Stimulated activated memory B cell treated with anti-CD40 and anti-IgM and Interleukin-4, amounts not matched to agents 10 μg/mL and 1 μg/mL and 100 μg/mL, for 72 hours (primary cell): ENCODE data around the gene PHIP.

ENCODE experiments used
- ATAC-seq: fragments of 150-1000 bp; cut with Tn5 transposase; 2 replicates; pipeline ENCODE4 v1.10.0; 2021
- H3K27ac Mint-ChIP-seq: one replicate; pipeline ENCODE4 v1.8.0; 2022; ENCODE audit warnings: mild to moderate bottlenecking, mixed read lengths
- H3K27me3 Mint-ChIP-seq: one replicate; pipeline ENCODE4 v1.8.0; 2022; ENCODE audit warnings: mixed read lengths
- H3K36me3 Mint-ChIP-seq: one replicate; pipeline ENCODE4 v1.8.0; 2022; ENCODE audit warnings: mixed read lengths
- H3K4me1 Mint-ChIP-seq: one replicate; pipeline ENCODE4 v1.8.0; 2022; ENCODE audit warnings: mixed read lengths
- H3K4me3 Mint-ChIP-seq: one replicate; pipeline ENCODE4 v1.8.0; 2022; ENCODE audit warnings: mild to moderate bottlenecking, moderate library complexity, mixed read lengths
- H3K9me3 Mint-ChIP-seq: one replicate; pipeline ENCODE4 v1.8.0; 2022; ENCODE audit warnings: mixed read lengths

The PHIP gene

DNA sequence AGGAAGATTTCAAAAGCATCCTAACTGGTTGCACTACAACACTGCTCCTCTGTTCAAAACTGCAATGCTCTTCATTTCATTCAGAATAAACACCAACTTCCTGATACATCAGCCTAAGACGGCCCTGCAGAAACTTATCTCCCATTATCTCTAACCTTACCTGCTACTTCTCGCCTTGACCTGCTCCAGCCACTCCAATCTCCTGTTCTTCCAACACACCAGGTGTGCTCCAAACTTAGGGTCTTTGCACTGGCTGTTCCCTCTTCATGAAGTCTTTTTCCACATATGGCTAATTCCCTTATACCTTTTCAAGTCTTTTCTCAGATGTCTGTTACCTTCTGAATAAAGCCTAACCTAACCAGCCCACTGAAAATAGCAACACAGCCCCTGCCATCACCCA, 32.1 kb downstream of the PHIP start:
- no peak for ATAC-seq
- H3K4me3 Mint-ChIP-seq, result no peak overlapping the region
- H3K4me1 Mint-ChIP-seq, result peaks cover 20% of the 10 kb centered on the region
- peaks cover 32% of the 10 kb centered on the region for H3K36me3 Mint-ChIP-seq
- no peaks in the 10 kb centered on the region for H3K27me3 Mint-ChIP-seq
- peak overlapping the region; percentile 26 for H3K27ac Mint-ChIP-seq
- H3K9me3 Mint-ChIP-seq, result no peaks in the 10 kb centered on the region

DNA sequence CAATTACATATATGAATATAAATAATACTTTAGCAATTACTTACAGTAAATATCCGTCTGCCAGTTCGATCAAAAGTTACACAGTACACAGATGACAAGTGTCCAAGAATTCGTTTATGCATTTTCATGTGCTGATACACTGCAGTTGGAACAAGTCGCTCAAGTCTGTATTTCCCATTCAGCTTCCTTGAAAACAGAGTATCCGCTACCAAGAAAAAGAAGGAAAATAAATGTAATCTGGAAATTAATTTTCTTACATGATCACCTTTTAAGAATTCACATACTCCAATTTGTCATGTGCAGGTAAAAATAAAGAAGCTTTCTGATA, 35.3 kb downstream of the PHIP start:
- H3K4me3 Mint-ChIP-seq, result no peak overlapping the region
- H3K27me3 Mint-ChIP-seq, result no peaks in the 10 kb centered on the region
- no peaks in the 10 kb centered on the region for H3K9me3 Mint-ChIP-seq
- H3K4me1 Mint-ChIP-seq, result peaks cover 29% of the 10 kb centered on the region
- H3K36me3 Mint-ChIP-seq, result peaks cover 33% of the 10 kb centered on the region
- no peak overlapping the region for H3K27ac Mint-ChIP-seq
- no peak for ATAC-seq

DNA sequence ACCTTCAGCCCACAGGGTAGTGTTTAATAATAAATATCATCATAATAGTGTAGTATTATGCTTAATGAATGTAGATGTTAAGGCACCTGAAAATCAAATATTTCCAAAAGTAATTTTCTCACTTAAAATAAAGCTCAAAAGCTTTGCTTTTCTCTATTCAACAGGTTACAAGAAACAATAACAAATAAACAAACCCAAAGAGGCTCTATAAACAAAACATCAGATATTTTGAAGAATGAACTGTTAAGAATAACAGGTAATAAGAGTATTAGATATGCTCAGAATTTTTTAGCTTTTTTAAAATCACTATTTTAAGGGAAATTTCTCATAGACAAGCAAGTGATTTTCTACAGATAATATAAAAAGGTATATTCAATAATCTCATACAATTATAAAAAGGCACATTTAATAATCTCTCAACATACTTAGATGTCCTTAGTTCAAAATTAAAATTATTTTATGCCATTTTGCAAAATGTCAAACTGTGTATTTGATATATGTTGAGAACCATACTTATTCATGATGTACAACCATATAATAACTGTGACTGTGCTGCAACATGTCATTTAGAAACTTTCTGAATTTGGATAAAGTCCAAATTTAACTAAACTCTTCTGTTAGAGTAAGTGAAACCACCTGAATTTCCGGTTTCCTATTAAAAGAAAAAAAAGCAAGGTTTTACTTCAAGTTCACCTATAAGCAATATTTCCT, 35.8 kb downstream of the PHIP start:
- H3K4me1 Mint-ChIP-seq, result peaks cover 29% of the 10 kb centered on the region
- H3K36me3 Mint-ChIP-seq, result peaks cover 37% of the 10 kb centered on the region
- H3K9me3 Mint-ChIP-seq, result no peaks in the 10 kb centered on the region
- no peak overlapping the region for H3K4me3 Mint-ChIP-seq
- no peak for ATAC-seq
- H3K27me3 Mint-ChIP-seq, result no peaks in the 10 kb centered on the region
- H3K27ac Mint-ChIP-seq, result no peak overlapping the region

DNA sequence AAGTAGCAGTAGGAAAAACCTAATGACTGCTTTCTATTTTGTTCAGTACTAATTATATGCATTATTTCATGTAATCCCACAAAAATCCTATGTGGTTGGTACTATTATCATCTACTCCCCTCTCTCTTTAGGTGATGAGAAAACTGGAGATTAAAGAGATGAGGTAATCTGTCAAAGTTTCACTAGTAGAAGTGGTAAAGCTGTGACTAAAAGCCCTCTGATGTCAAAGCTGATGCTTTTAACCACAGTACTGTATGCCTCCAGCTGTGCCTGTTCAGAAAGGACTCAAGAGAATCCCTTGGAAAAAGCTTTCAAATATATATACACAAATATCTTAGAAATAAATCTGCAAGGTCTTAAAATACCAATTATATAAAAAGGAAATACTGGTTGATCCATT, 38.0 kb downstream of the PHIP start:
- ATAC-seq, result no peak
- H3K4me1 Mint-ChIP-seq, result peaks cover 36% of the 10 kb centered on the region
- H3K9me3 Mint-ChIP-seq, result no peaks in the 10 kb centered on the region
- no peak overlapping the region for H3K27ac Mint-ChIP-seq
- H3K36me3 Mint-ChIP-seq, result peaks cover 46% of the 10 kb centered on the region
- no peaks in the 10 kb centered on the region for H3K27me3 Mint-ChIP-seq
- no peak overlapping the region for H3K4me3 Mint-ChIP-seq

GRCh38 chr6:79038061-79038460, 40.0 kb downstream of the PHIP start:
- Mint-ChIP-seq H3K4me1 (peaks cover 39% of the 10 kb centered on the region), H3K4me3 (no peak overlapping the region), H3K27ac (no peak overlapping the region), H3K36me3 (peaks cover 50% of the 10 kb centered on the region), H3K27me3 (no peaks in the 10 kb centered on the region), H3K9me3 (no peaks in the 10 kb centered on the region)
- ATAC-seq, result no peak

DNA sequence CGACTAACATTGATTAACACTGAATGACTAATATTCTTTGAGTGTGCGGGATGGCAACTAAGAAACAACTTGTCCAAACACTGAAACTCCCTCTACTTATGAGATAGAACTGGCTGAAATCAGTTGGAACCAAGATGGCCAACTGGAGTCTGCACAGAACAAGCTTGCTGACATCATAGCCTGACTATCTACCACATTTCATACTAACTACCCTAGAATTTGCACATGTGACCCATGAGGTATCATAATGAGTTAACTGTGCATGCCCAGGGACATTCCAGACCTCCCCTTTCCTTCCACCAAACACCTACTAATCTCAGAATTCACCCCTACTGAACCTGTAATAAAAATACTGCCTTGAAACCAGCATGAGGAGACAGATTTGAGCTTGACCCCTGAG, 43.2 kb downstream of the PHIP start:
- Mint-ChIP-seq H3K36me3 (peaks cover 60% of the 10 kb centered on the region), H3K4me3 (no peak overlapping the region), H3K27ac (no peak overlapping the region), H3K9me3 (no peaks in the 10 kb centered on the region), H3K27me3 (no peaks in the 10 kb centered on the region), H3K4me1 (peaks cover 46% of the 10 kb centered on the region)
- no peak for ATAC-seq

DNA sequence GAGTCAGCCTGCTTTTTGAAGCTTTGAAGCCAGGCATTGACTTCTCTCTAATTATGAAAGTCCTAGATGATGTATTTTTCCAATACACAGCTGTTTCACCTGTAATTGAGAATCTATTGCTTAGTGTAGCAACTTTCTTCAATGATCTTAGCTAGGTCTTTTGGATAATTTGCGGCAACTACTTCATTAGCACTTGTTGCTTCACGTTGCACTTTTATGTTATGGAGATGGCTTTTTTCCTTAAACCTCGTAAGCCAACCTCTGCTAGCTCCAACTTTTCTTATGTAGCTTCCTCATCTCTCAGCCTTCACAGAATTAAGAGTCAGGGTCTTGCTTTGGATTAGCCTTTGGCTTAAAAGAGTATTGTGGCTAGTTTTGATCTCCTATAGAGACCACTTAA, 44.8 kb downstream of the PHIP start:
- Mint-ChIP-seq H3K4me1 (peaks cover 47% of the 10 kb centered on the region), H3K9me3 (no peaks in the 10 kb centered on the region), H3K27me3 (no peaks in the 10 kb centered on the region), H3K4me3 (no peak overlapping the region), H3K27ac (no peak overlapping the region), H3K36me3 (peaks cover 62% of the 10 kb centered on the region)
- no peak for ATAC-seq

DNA sequence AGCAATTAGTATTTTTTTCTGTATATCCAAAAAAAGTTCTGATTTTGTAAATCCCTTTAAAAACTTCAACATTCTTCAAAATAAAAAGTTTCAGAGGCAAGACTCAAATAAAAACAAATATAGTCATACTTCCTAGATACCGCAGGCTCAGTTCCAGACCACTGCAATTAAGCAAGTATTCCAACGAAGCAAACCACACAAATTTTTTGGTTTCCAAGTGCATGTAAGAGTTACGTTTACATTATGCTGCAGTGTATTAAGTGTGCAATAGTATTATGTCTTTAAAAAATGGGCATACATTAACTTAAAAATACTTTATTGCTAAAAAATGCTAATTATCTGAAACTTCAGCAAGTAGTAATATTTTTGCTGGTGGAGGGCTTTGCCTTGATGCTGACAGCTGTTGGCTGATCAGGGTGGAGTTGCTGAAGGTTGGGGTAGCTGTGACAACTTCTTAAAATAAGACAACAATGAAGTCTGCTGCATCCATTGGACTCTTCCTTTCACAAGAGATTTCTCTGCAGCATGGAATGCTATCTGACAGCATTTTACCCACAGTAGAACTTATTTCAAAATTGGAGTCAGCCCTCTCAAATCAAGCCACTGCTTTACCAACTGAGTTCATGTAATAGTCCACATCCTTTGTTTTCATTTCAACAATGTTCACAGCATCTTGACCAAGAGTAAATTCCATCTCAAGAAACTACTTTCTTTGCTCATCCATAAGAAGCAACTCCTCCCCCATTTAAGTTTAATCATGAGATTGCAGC, 46.0 kb downstream of the PHIP start:
- ATAC-seq, result no peak
- no peaks in the 10 kb centered on the region for H3K9me3 Mint-ChIP-seq
- H3K4me3 Mint-ChIP-seq, result no peak overlapping the region
- peaks cover 59% of the 10 kb centered on the region for H3K36me3 Mint-ChIP-seq
- H3K4me1 Mint-ChIP-seq, result peaks cover 51% of the 10 kb centered on the region
- no peak overlapping the region for H3K27ac Mint-ChIP-seq
- no peaks in the 10 kb centered on the region for H3K27me3 Mint-ChIP-seq

GRCh38 chr6:79030511-79030910, 47.5 kb downstream of the PHIP start:
- H3K4me3 Mint-ChIP-seq, result no peak overlapping the region
- H3K36me3 Mint-ChIP-seq, result peaks cover 46% of the 10 kb centered on the region
- no peaks in the 10 kb centered on the region for H3K9me3 Mint-ChIP-seq
- peaks cover 40% of the 10 kb centered on the region for H3K4me1 Mint-ChIP-seq
- no peak for ATAC-seq
- H3K27ac Mint-ChIP-seq, result no peak overlapping the region
- H3K27me3 Mint-ChIP-seq, result no peaks in the 10 kb centered on the region

- Mint-ChIP-seq H3K27ac (no peak overlapping the region), H3K27me3 (no peaks in the 10 kb centered on the region), H3K4me1 (peaks cover 37% of the 10 kb centered on the region)
These were observed 48.0 kb downstream of the PHIP start for GRCh38 chr6:79030023-79030422.

GRCh38 chr6:79028641-79029314, 49.3 kb downstream of the PHIP start:
- Mint-ChIP-seq H3K36me3 (peaks cover 44% of the 10 kb centered on the region), H3K27ac (no peak overlapping the region), H3K27me3 (no peaks in the 10 kb centered on the region), H3K4me3 (no peak overlapping the region), H3K4me1 (peaks cover 32% of the 10 kb centered on the region), H3K9me3 (no peaks in the 10 kb centered on the region)
- ATAC-seq, result no peak

More at GRCh38 chr6:79030023-79030422, 48.0 kb downstream of the PHIP start:
- no peak overlapping the region for H3K4me3 Mint-ChIP-seq
- H3K36me3 Mint-ChIP-seq, result peaks cover 48% of the 10 kb centered on the region
- no peaks in the 10 kb centered on the region for H3K9me3 Mint-ChIP-seq
- no peak for ATAC-seq

DNA sequence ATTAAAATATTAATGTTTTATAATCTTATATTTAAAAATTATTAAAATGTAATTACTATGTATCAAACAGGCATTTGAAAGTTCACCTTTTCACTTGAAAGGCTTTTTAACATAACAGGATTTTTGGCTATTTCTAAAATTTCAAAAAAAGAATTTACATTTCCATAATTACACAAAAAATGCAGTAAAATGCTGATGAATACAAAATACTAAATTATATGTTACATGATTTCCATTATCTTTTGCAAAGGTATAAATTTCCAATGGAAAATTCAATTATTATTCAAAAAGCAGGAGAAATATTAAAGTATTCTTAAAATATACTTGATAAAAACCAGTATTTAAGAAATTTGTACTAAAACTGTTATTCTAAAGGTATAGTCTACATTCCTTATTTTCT, 66.1 kb downstream of the PHIP start:
- ATAC-seq, result no peak
- Mint-ChIP-seq H3K36me3 (peaks cover 36% of the 10 kb centered on the region), H3K4me3 (no peak overlapping the region), H3K27me3 (no peaks in the 10 kb centered on the region), H3K4me1 (no peaks in the 10 kb centered on the region), H3K9me3 (no peaks in the 10 kb centered on the region), H3K27ac (no peak overlapping the region)

DNA sequence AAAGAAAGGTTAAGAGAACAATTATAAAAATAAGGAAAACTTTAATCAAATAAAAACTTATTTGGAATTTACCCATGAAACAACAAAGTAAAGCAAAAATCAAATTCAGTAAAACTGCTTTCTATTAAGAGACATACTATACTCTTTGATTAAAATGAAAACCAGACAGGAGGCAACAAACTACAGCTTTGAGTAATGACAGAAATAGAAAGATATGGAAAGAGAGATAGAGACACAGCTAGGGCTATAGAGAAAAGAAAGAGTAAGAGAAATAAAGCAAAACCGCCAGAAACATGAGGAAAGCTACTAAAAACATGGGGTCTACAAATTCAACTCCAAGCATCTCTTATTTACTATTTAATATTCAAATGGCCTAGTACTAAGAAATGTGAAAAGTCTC, 67.6 kb downstream of the PHIP start:
- Mint-ChIP-seq H3K27ac (no peak overlapping the region), H3K9me3 (no peaks in the 10 kb centered on the region), H3K4me3 (no peak overlapping the region), H3K27me3 (no peaks in the 10 kb centered on the region), H3K36me3 (peaks cover 25% of the 10 kb centered on the region), H3K4me1 (no peaks in the 10 kb centered on the region)
- ATAC-seq, result no peak

GRCh38 chr6:79009819-79010218, 68.2 kb downstream of the PHIP start:
- no peak for ATAC-seq
- no peaks in the 10 kb centered on the region for H3K27me3 Mint-ChIP-seq
- H3K27ac Mint-ChIP-seq, result peak overlapping the region; percentile 6
- peaks cover 20% of the 10 kb centered on the region for H3K36me3 Mint-ChIP-seq
- H3K4me1 Mint-ChIP-seq, result no peaks in the 10 kb centered on the region
- H3K9me3 Mint-ChIP-seq, result no peaks in the 10 kb centered on the region
- no peak overlapping the region for H3K4me3 Mint-ChIP-seq

- Mint-ChIP-seq H3K4me1 (no peaks in the 10 kb centered on the region), H3K27me3 (no peaks in the 10 kb centered on the region), H3K4me3 (no peak overlapping the region), H3K9me3 (no peaks in the 10 kb centered on the region), H3K36me3 (peaks cover 47% of the 10 kb centered on the region), H3K27ac (no peak overlapping the region)
- ATAC-seq, result no peak
These were observed 72.6 kb downstream of the PHIP start for GRCh38 chr6:79005497-79005896.

GRCh38 chr6:79005024-79005423, 73.0 kb downstream of the PHIP start:
- no peak for ATAC-seq
- Mint-ChIP-seq H3K9me3 (no peaks in the 10 kb centered on the region), H3K4me1 (no peaks in the 10 kb centered on the region), H3K36me3 (peaks cover 51% of the 10 kb centered on the region), H3K27ac (no peak overlapping the region), H3K4me3 (no peak overlapping the region), H3K27me3 (no peaks in the 10 kb centered on the region)
